SK-N-MC (cell line): ENCODE measurements around the gene RSRC1.

Source experiments
- EZH2 ChIP-seq: fragments of 200-600 bp; sonication (generic); IDR thresholded peaks from one replicate; pipeline ENCODE4 v1.6.1; 2017; ENCODE audit warnings: antibody characterized with exemption
- POLR2AphosphoS5 ChIP-seq: IDR thresholded peaks from 2 replicates; pipeline ENCODE4 v1.6.1; 2012; ENCODE audit warnings: mild to moderate bottlenecking, low read depth, low read length, borderline replicate concordance

DNA sequence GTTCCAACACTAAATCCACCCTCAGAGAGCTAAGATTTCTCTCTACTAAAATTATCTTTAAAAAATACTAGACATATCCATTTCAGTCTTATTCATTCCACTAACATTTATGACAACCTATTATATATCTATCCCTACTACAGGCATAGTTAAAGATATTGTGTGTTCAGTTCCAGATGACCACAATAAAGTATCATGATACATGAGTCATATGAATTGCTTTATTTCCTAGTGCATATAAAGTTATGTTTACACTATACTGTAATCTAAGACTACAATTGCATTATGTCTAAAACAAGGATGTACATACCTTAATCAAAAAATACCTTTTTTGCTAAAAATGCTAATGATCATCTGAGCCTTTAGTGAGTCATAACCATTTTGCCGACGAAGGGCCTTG is 23.1 kb upstream of the RSRC1 start:
- no peak for TF ChIP-seq EZH2
- no peak for TF ChIP-seq POLR2AphosphoS5
